Measurements from ENCODE around the gene MTRR.

Gene MTRR

GRCh38 chr5:7852988-7853387 is 16.0 kb upstream of the MTRR start:
- FAIRE-seq (no peak), DNase-seq (ENCODE audit: insufficient read length, low spot score) (no peak)
- no peak for TF ChIP-seq POLR2A (IDR thresholded peaks at IDR 0.05; ENCODE audit: low read depth, low read length)
- no peak for TF ChIP-seq PAX5 (IDR thresholded peaks at IDR 0.05; ENCODE audit: insufficient read depth, low read length, severe bottlenecking)
- no peak for TF ChIP-seq POLR2AphosphoS5 (IDR thresholded peaks at IDR 0.05; ENCODE audit: low read depth, low read length)
- TF ChIP-seq SPI1 (IDR thresholded peaks at IDR 0.05; ENCODE audit: low read depth, low read length): no peak
- TF ChIP-seq POU2F2 (IDR thresholded peaks at IDR 0.05; ENCODE audit: low read depth, low read length): no peak
- no peak for TF ChIP-seq TAF1 (IDR thresholded peaks at IDR 0.05; ENCODE audit: low read depth, low read length)

GRCh38 chr5:7855611-7856010 is 13.3 kb upstream of the MTRR start:
- TF ChIP-seq PAX5 (IDR thresholded peaks at IDR 0.05; ENCODE audit: insufficient read depth, low read length, severe bottlenecking) (no peak), SPI1 (IDR thresholded peaks at IDR 0.05; ENCODE audit: low read depth, low read length) (no peak), POU2F2 (IDR thresholded peaks at IDR 0.05; ENCODE audit: low read depth, low read length) (no peak), POLR2A (IDR thresholded peaks at IDR 0.05; ENCODE audit: low read depth, low read length) (no peak), POLR2AphosphoS5 (IDR thresholded peaks at IDR 0.05; ENCODE audit: low read depth, low read length) (no peak), TAF1 (IDR thresholded peaks at IDR 0.05; ENCODE audit: low read depth, low read length) (no peak)
- no peak for FAIRE-seq
- DNase-seq (ENCODE audit: insufficient read length, low spot score): no peak

GRCh38 chr5:7856855-7857254 is 12.1 kb upstream of the MTRR start:
- peak; percentile 71 for FAIRE-seq
- DNase-seq (ENCODE audit: insufficient read length, low spot score): no peak
- TF ChIP-seq POU2F2 (IDR thresholded peaks at IDR 0.05; ENCODE audit: low read depth, low read length) (no peak), TAF1 (IDR thresholded peaks at IDR 0.05; ENCODE audit: low read depth, low read length) (no peak), POLR2A (IDR thresholded peaks at IDR 0.05; ENCODE audit: low read depth, low read length) (no peak), SPI1 (IDR thresholded peaks at IDR 0.05; ENCODE audit: low read depth, low read length) (no peak), POLR2AphosphoS5 (IDR thresholded peaks at IDR 0.05; ENCODE audit: low read depth, low read length) (no peak), PAX5 (IDR thresholded peaks at IDR 0.05; ENCODE audit: insufficient read depth, low read length, severe bottlenecking) (no peak)

- FAIRE-seq: no peak
- DNase-seq (ENCODE audit: insufficient read length, low spot score): no peak
- TF ChIP-seq POLR2AphosphoS5 (IDR thresholded peaks at IDR 0.05; ENCODE audit: low read depth, low read length) (no peak), PAX5 (IDR thresholded peaks at IDR 0.05; ENCODE audit: insufficient read depth, low read length, severe bottlenecking) (no peak), TAF1 (IDR thresholded peaks at IDR 0.05; ENCODE audit: low read depth, low read length) (no peak), POU2F2 (IDR thresholded peaks at IDR 0.05; ENCODE audit: low read depth, low read length) (no peak), SPI1 (IDR thresholded peaks at IDR 0.05; ENCODE audit: low read depth, low read length) (no peak)
Observed at GRCh38 chr5:7857361-7857760, 11.6 kb upstream of the MTRR start.

- TF ChIP-seq POU2F2 (IDR thresholded peaks at IDR 0.05; ENCODE audit: low read depth, low read length) (no peak), SPI1 (IDR thresholded peaks at IDR 0.05; ENCODE audit: low read depth, low read length) (no peak), POLR2AphosphoS5 (IDR thresholded peaks at IDR 0.05; ENCODE audit: low read depth, low read length) (no peak), PAX5 (IDR thresholded peaks at IDR 0.05; ENCODE audit: insufficient read depth, low read length, severe bottlenecking) (no peak), POLR2A (IDR thresholded peaks at IDR 0.05; ENCODE audit: low read depth, low read length) (no peak), TAF1 (IDR thresholded peaks at IDR 0.05; ENCODE audit: low read depth, low read length) (no peak)
- FAIRE-seq: peak; percentile 67
- DNase-seq (ENCODE audit: insufficient read length, low spot score): no peak
Observed at GRCh38 chr5:7857926-7858632, 10.9 kb upstream of the MTRR start.

- no peak for FAIRE-seq
- TF ChIP-seq PAX5 (IDR thresholded peaks at IDR 0.05; ENCODE audit: insufficient read depth, low read length, severe bottlenecking) (no peak), SPI1 (IDR thresholded peaks at IDR 0.05; ENCODE audit: low read depth, low read length) (no peak), POLR2A (IDR thresholded peaks at IDR 0.05; ENCODE audit: low read depth, low read length) (no peak), POLR2AphosphoS5 (IDR thresholded peaks at IDR 0.05; ENCODE audit: low read depth, low read length) (no peak), TAF1 (IDR thresholded peaks at IDR 0.05; ENCODE audit: low read depth, low read length) (no peak), POU2F2 (IDR thresholded peaks at IDR 0.05; ENCODE audit: low read depth, low read length) (no peak)
- DNase-seq (ENCODE audit: insufficient read length, low spot score): no peak
Observed at GRCh38 chr5:7866196-7866595, 2.8 kb upstream of the MTRR start.

GRCh38 chr5:7867260-7867659 is 1.7 kb upstream of the MTRR start:
- TF ChIP-seq TAF1 (IDR thresholded peaks at IDR 0.05; ENCODE audit: low read depth, low read length): no peak
- TF ChIP-seq SPI1 (IDR thresholded peaks at IDR 0.05; ENCODE audit: low read depth, low read length): no peak
- no peak for TF ChIP-seq POU2F2 (IDR thresholded peaks at IDR 0.05; ENCODE audit: low read depth, low read length)
- no peak for TF ChIP-seq POLR2A (IDR thresholded peaks at IDR 0.05; ENCODE audit: low read depth, low read length)
- TF ChIP-seq PAX5 (IDR thresholded peaks at IDR 0.05; ENCODE audit: insufficient read depth, low read length, severe bottlenecking): no peak
- no peak for TF ChIP-seq POLR2AphosphoS5 (IDR thresholded peaks at IDR 0.05; ENCODE audit: low read depth, low read length)
- no peak for DNase-seq (ENCODE audit: insufficient read length, low spot score)
- no peak for FAIRE-seq

- FAIRE-seq: peak; percentile 16
- TF ChIP-seq SPI1 (IDR thresholded peaks at IDR 0.05; ENCODE audit: low read depth, low read length) (no peak), POU2F2 (IDR thresholded peaks at IDR 0.05; ENCODE audit: low read depth, low read length) (no peak), POLR2AphosphoS5 (IDR thresholded peaks at IDR 0.05; ENCODE audit: low read depth, low read length) (no peak), TAF1 (IDR thresholded peaks at IDR 0.05; ENCODE audit: low read depth, low read length) (no peak), PAX5 (IDR thresholded peaks at IDR 0.05; ENCODE audit: insufficient read depth, low read length, severe bottlenecking) (no peak), POLR2A (IDR thresholded peaks at IDR 0.05; ENCODE audit: low read depth, low read length) (no peak)
- no peak for DNase-seq (ENCODE audit: insufficient read length, low spot score)
Observed at GRCh38 chr5:7868427-7868772, 548 bp upstream of the MTRR start.

- no peak for TF ChIP-seq PAX5 (IDR thresholded peaks at IDR 0.05; ENCODE audit: insufficient read depth, low read length, severe bottlenecking)
- TF ChIP-seq POU2F2 (IDR thresholded peaks at IDR 0.05; ENCODE audit: low read depth, low read length): no peak
- no peak for TF ChIP-seq POLR2A (IDR thresholded peaks at IDR 0.05; ENCODE audit: low read depth, low read length)
- TF ChIP-seq POLR2AphosphoS5 (IDR thresholded peaks at IDR 0.05; ENCODE audit: low read depth, low read length): no peak
- FAIRE-seq (peak; percentile 83), DNase-seq (ENCODE audit: insufficient read length, low spot score) (no peak)
Observed at GRCh38 chr5:7869474-7870136, 657 bp downstream of the MTRR start.
